ENCODE results near the gene NME8. TPM values are rescaled to one million over a fixed set of nuclear protein-coding genes. Genes with fewer than 3 reads are reported as not detected.

The NME8 gene
- polyA plus RNA-seq, 1 donor from 2014 or later = not detected

GRCh38 chr7:37833107-37833817 lies 15.1 kb upstream of the NME8 start:
- Mint-ChIP-seq H3K27me3 (peaks cover 9% of the 10 kb centered on the region), H3K9me3 (no peaks in the 10 kb centered on the region), H3K4me3 (peak overlapping the region; percentile 78 to 94 (median 88)), H3K27ac (peak overlapping the region in 1 of 3 donors; percentile 79), H3K36me3 (no peaks in the 10 kb centered on the region), H3K4me1 (peaks cover 1 to 6% (median 4%) of the 10 kb centered on the region in 3 donors)

DNA sequence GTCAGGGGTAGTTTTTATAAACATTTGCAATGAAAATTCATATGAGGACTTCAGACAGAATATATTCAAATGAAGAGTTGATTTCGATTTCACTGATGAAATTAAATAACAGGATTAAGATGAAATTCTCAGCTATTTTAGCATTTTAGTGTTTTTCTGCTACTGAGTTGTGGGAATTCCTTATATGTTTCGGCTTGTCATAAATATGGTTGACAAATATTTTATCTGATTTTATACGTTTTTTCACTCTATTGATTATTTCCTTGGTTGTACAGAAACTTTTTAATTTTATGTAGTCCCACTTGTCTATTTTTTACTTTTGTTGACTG lies 14.6 kb upstream of the NME8 start:
- Mint-ChIP-seq H3K9me3 (no peaks in the 10 kb centered on the region), H3K27me3 (peaks cover 9% of the 10 kb centered on the region), H3K36me3 (no peaks in the 10 kb centered on the region), H3K4me1 (peaks cover 1 to 6% (median 4%) of the 10 kb centered on the region in 3 donors), H3K27ac (no peak overlapping the region), H3K4me3 (peak overlapping the region in 1 of 4 donors; percentile 78)

GRCh38 chr7:37853468-37853867 lies 5.1 kb downstream of the NME8 start:
- Mint-ChIP-seq H3K9me3 (peaks cover 0 to 2% (median 0%) of the 10 kb centered on the region in 3 donors), H3K4me3 (no peak overlapping the region), H3K27me3 (peaks cover 7% of the 10 kb centered on the region)

DNA sequence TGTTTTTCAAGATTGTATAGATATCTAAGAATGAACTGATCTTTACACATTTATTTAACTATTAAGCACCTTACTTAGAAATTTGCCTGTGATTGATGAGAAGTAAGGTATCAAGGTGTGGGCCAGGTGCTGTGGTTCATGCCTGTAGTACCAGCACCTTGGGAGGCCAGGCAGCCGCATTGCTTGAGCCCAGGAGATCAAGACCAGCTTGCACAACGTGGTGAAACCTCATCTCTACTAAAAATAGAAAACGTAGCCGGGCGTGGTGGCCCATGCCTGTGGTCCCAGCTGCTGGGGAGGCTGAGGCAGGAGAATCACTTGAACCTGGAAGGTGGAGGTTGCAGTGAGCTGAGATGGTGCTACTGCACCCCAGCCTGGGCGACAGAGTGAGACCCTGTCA lies 33.7 kb downstream of the NME8 start:
- no peaks in the 10 kb centered on the region for H3K4me1 Mint-ChIP-seq
- H3K9me3 Mint-ChIP-seq = peaks cover 2 to 16% (median 5%) of the 10 kb centered on the region in 3 donors
- no peak overlapping the region for H3K4me3 Mint-ChIP-seq
- H3K36me3 Mint-ChIP-seq = no peaks in the 10 kb centered on the region
- H3K27ac Mint-ChIP-seq = no peak overlapping the region
- H3K27me3 Mint-ChIP-seq = peaks cover 1% of the 10 kb centered on the region

More at GRCh38 chr7:37853468-37853867, 5.1 kb downstream of the NME8 start:
- peaks cover under 1% of the 10 kb centered on the region for H3K36me3 Mint-ChIP-seq
- no peak overlapping the region for H3K27ac Mint-ChIP-seq
- no peaks in the 10 kb centered on the region for H3K4me1 Mint-ChIP-seq

GRCh38 chr7:37893359-37893758 lies 45.0 kb downstream of the NME8 start:
- Mint-ChIP-seq H3K36me3 (no peaks in the 10 kb centered on the region), H3K4me3 (no peak overlapping the region), H3K27ac (no peak overlapping the region), H3K9me3 (peaks cover 0 to 5% (median 0%) of the 10 kb centered on the region in 3 donors), H3K27me3 (peaks cover 8% of the 10 kb centered on the region), H3K4me1 (no peaks in the 10 kb centered on the region)

DNA sequence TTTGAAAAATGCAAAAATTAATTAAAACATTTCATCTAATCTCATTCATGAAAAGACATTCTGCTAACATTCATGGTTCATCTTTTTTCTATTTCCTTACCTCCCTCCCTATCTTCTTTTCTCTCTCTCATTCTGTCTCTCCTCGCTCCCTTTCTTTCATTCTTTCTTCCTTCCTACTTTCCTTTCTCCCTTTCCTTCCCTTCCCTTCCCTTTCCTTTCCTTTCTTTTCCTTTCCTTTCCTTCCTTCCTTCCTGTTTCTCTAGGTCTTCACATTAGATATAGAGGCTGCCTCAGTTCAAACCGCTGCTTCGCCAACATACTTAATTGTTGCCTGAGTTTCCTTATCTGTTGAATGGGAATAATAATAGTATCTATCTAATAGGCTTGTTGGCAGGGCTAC lies 46.3 kb downstream of the NME8 start:
- peaks cover 5% of the 10 kb centered on the region for H3K27me3 Mint-ChIP-seq
- H3K36me3 Mint-ChIP-seq = no peaks in the 10 kb centered on the region
- no peaks in the 10 kb centered on the region for H3K4me1 Mint-ChIP-seq
- H3K9me3 Mint-ChIP-seq = peaks cover 0 to 5% (median 0%) of the 10 kb centered on the region in 3 donors
- H3K4me3 Mint-ChIP-seq = no peak overlapping the region
- no peak overlapping the region for H3K27ac Mint-ChIP-seq

- H3K36me3 Mint-ChIP-seq = no peaks in the 10 kb centered on the region
Measured at GRCh38 chr7:37899712-37900247, 51.4 kb downstream of the NME8 start.

DNA sequence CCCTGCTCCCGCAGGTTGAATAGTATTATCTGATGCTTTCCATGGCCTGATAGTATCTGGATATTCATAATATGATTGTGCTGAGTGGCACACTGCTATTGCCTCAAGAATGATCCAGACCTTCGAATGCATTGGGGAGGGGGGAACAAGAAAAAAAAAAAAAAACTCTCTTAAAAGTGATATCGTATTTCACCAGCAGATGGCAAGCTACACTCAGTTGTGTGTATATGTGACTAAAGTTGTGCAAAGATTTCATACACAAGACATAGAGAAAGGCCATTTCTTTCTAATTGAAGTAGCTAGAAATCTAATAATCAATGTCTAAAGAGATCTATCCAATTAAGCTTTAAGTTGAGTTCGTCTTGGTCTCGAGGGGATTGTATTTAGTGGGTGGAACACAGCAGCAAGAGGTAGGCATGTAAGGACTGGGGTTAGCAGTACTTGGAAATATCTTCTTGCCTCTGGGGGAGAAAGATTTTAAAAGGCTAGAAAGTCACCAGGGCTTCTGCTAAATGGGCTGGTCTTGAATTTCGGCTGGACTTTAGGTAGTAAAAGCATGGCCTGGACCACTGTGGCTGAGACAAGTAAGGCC lies 52.9 kb downstream of the NME8 start:
- Mint-ChIP-seq H3K36me3 (no peaks in the 10 kb centered on the region), H3K4me3 (no peak overlapping the region), H3K9me3 (peaks cover 0 to 3% (median 0%) of the 10 kb centered on the region in 3 donors), H3K27me3 (peaks cover 5% of the 10 kb centered on the region), H3K4me1 (peaks cover 0 to 2% (median 0%) of the 10 kb centered on the region in 3 donors), H3K27ac (no peak overlapping the region)

More at GRCh38 chr7:37899712-37900247, 51.4 kb downstream of the NME8 start:
- H3K27ac Mint-ChIP-seq = no peak overlapping the region
- peaks cover 0 to 2% (median 0%) of the 10 kb centered on the region in 3 donors for H3K4me1 Mint-ChIP-seq
- H3K27me3 Mint-ChIP-seq = peaks cover 5% of the 10 kb centered on the region
- H3K9me3 Mint-ChIP-seq = peaks cover 0 to 3% (median 0%) of the 10 kb centered on the region in 3 donors
- H3K4me3 Mint-ChIP-seq = no peak overlapping the region

DNA sequence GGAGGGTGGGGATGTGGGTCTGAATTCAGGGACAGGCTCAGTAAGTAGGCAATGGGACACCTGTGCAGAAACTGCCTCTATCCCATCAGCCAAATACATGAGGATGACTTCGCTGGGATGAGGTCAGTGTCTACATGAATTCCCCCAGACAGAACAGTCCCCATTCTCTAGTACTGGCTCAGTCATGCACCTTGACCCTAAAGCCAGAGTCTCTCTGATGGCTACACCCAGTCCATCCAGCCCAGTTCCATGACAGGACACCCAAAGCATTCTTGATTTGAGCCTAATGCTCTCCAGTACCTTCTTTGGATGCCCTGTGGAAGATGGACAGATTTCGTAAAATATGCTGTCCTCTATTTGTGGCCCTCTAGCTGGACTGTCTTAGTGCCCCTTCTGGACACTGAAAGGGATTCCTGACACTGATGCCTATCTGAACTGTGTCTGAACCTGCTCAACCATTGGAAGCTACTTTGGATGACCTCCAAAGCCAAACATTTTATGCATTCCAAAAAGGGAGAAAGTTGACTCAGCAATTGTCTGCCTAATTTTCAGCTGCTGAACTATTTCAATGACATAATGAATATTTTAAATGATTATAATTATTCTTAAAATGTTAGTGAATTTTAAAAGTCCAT lies 53.6 kb downstream of the NME8 start:
- H3K4me3 Mint-ChIP-seq = no peak overlapping the region
- peaks cover 0 to 3% (median 0%) of the 10 kb centered on the region in 3 donors for H3K9me3 Mint-ChIP-seq
- H3K36me3 Mint-ChIP-seq = no peaks in the 10 kb centered on the region
- H3K27me3 Mint-ChIP-seq = peaks cover 5% of the 10 kb centered on the region
- H3K4me1 Mint-ChIP-seq = peaks cover 0 to 2% (median 0%) of the 10 kb centered on the region in 3 donors
- H3K27ac Mint-ChIP-seq = no peak overlapping the region

- H3K9me3 Mint-ChIP-seq = no peaks in the 10 kb centered on the region
- no peaks in the 10 kb centered on the region for H3K36me3 Mint-ChIP-seq
- H3K4me3 Mint-ChIP-seq = no peak overlapping the region
- no peaks in the 10 kb centered on the region for H3K4me1 Mint-ChIP-seq
- peaks cover 18% of the 10 kb centered on the region for H3K27me3 Mint-ChIP-seq
- H3K27ac Mint-ChIP-seq = no peak overlapping the region
Measured at GRCh38 chr7:37908221-37908788, 59.9 kb downstream of the NME8 start.

DNA sequence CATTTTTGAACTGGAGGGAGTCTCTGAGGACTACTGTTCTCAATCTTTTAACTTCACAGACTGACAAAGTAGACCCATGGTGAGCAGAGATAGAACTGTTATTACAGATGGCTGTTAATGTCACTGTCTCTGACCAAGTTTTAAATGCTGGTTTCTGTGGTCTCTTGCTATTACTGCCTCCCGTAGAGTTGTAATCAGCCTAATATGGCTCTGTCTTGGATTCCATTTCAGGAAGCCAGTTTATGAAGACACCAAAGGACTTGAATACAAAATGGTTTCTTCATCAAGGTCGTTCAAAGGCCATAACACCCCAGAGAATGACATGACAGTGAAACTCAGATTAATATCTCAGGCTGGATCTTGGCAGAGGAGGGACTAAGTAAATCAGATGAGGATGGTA lies 64.4 kb downstream of the NME8 start:
- Mint-ChIP-seq H3K9me3 (no peaks in the 10 kb centered on the region), H3K4me1 (peaks cover 0 to 15% (median 2%) of the 10 kb centered on the region in 3 donors), H3K36me3 (no peaks in the 10 kb centered on the region), H3K27ac (no peak overlapping the region), H3K27me3 (peaks cover 32% of the 10 kb centered on the region), H3K4me3 (no peak overlapping the region)

DNA sequence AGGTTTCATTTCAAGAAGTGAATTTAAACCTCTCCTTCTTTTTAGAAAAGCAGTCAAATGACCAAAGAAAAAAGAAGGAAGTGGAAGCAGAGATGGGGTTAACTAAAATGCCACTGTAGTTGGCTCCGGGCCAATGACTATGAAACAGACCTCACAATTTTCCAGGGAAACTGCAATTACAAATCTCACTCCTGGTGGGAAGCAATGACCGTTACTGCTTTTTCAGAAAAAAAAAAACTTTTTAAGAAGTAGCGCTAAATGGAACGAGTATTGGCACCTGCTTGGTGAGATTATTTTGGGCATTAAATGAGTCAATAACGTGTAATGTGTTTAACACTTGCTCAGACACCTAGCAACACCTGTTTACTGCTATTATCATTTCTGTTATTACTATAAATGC lies 67.0 kb downstream of the NME8 start:
- no peak overlapping the region for H3K27ac Mint-ChIP-seq
- peaks cover 0 to 2% (median 0%) of the 10 kb centered on the region in 3 donors for H3K9me3 Mint-ChIP-seq
- H3K27me3 Mint-ChIP-seq = peaks cover 42% of the 10 kb centered on the region
- no peaks in the 10 kb centered on the region for H3K36me3 Mint-ChIP-seq
- H3K4me1 Mint-ChIP-seq = peaks cover 0 to 18% (median 3%) of the 10 kb centered on the region in 3 donors
- peak overlapping the region in 1 of 4 donors; percentile 32 for H3K4me3 Mint-ChIP-seq

DNA sequence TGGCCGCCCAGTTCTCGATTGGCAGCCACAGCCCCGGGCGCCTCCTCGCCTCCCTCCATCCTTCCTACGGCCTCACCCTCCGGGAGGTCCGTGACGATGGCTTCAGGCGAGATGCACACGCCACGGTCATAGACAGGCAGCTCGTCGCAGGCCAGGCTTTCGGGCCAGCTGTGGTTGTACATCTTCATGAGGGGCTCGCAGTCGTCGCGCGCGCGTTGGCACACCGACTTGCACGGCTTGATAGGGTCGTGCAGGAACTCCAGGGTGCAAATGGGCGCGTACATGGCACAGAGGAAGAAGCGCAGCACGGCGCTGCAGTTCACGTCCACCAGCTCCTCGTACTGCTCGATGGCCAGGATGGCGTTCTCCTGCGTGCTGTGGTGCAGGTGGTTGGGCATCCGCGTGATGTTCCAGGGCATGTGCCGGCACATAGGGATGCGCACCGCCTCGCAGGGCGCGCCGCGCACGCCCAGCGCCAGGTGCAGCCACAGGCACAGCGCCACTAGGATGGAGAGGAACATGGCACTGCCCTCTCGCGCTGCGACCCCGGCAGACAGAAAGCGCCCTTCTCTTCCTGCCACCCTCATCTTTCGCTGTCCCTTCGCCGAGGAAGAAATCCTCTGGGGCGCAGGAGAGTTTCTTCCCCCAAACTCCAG lies 67.7 kb downstream of the NME8 start:
- peak overlapping the region in 2 of 4 donors; percentile 60 to 64 for H3K4me3 Mint-ChIP-seq
- peaks cover 0 to 2% (median 0%) of the 10 kb centered on the region in 3 donors for H3K9me3 Mint-ChIP-seq
- no peak overlapping the region for H3K27ac Mint-ChIP-seq
- peaks cover 0 to 18% (median 3%) of the 10 kb centered on the region in 3 donors for H3K4me1 Mint-ChIP-seq
- H3K27me3 Mint-ChIP-seq = peaks cover 41% of the 10 kb centered on the region
- no peaks in the 10 kb centered on the region for H3K36me3 Mint-ChIP-seq

Measured in IgD-negative memory B cell (primary cell).